Measurements from ENCODE around the gene CRABP2. TPM values are rescaled to one million over a fixed set of nuclear protein-coding genes. Genes with fewer than 3 reads are reported as not detected.
A peak's percentile ranks its signal among the peaks of the same experiment; 100 is the strongest.

Gene CRABP2
- total and polyA plus RNA-seq, 10 of the 15 experiments (the other 5 are each of a cell fraction or from before 2014, with no cell fraction given), result 0.21 to 1.3 (median 0.41) TPM

DNA sequence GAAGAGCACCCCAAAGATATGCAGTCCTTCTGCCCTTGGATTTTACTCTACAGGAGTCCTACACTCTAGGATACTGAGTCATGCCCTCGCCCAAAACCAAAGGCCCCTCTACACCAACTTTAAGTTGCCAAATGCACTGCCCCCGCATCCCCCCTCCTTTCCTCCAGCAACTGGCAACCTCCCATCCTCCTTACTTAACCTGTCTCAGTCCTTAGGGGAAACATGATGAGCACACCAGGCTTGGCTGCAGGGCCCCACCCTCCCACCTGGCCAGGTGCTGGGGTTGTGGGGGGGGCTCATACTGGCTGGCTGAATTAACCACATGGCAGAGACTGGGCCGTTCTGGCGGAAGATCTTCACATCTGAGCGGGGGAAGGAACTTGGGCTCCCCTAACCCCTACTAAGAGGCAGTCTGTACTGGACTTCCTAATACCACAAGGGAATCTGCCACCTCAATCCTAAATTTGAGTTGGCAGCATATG lies 44.8 kb upstream of the CRABP2 start:
- H3K4me2 ChIP-seq (ENCODE audit: control insufficient read depth, insufficient read depth), result peak overlapping the region; percentile 99
- ChIA-PET CTCF (interaction anchor here (3.6 to 4.5 kb wide), 2 partner anchors 17 to 24 kb away, joined by 22 to 56 read pairs; partner anchors contain the start of genes METTL25B and PRCC), RAD21 (ENCODE audit: unreplicated experiment) (interaction anchor here (1.0 to 4.2 kb wide), 5 partner anchors 9 to 110 kb away, joined by 3 to 34 read pairs (median 5); partner anchors contain the start of genes ISG20L2, METTL25B, MRPL24 and NTRK1), POLR2A (interaction anchor here (3.4 to 4.4 kb wide), 3 partner anchors 9 to 22 kb away, joined by 19 to 45 read pairs (median 28); partner anchors contain the start of genes ISG20L2, METTL25B, MRPL24 and PRCC), SMC1A (ENCODE audit: uncharacterized antibody, unreplicated experiment) (interaction anchor here (0.6 to 4.5 kb wide), 3 partner anchors 17 to 23 kb away, joined by 3 to 43 read pairs (median 24); partner anchors contain the start of genes ISG20L2, METTL25B and PRCC)
- FAIRE-seq (no peak), DNase-seq (ENCODE audit: low read depth, low spot score) (no peak), ATAC-seq (peak; percentile 2)
- H3K9me3 ChIP-seq (replicated peaks; ENCODE audit: control insufficient read depth, insufficient read depth, low read length), result no peaks in the 10 kb centered on the region
- peak overlapping the region; percentile 98 for H3K9ac ChIP-seq (ENCODE audit: control insufficient read depth, insufficient read depth, low read length)
- BruUV-seq (replicated peaks), result no TSS peak
- 2% methylated on average over 5 of the region's 5 CpGs for WGBS (ENCODE audit: insufficient coverage, insufficient replicate concordance, low lambda C conversion rate, missing lambda C conversion rate)
- peak overlapping the region; percentile 99 for H3K27ac ChIP-seq (ENCODE audit: control insufficient read depth, insufficient read depth)
- intact Hi-C loops (cut with micrococcal nuclease; ENCODE audit: unreplicated experiment) (no loop called here), in situ Hi-C loops (cut with MboI) (no loop called here)
- peaks cover 22% of the 10 kb centered on the region for H3K4me1 ChIP-seq (ENCODE audit: control insufficient read depth, insufficient read depth, low read length)
- H3K79me2 ChIP-seq (ENCODE audit: control insufficient read depth, insufficient read depth, low read length), result peaks cover 78% of the 10 kb centered on the region
- peaks cover 5 to 9% of the 10 kb centered on the region in 2 experiments; a peak in 3 of 4 replicates for H3K36me3 ChIP-seq (ENCODE audit: control insufficient read depth in 2 of 2, insufficient read depth in 2 of 2, low read length in 1 of 2)
- peak overlapping the region; percentile 99 for H3K4me3 ChIP-seq
- H3K27me3 ChIP-seq (replicated peaks in 1 of 2; ENCODE audit: control insufficient read depth in 2 of 2, insufficient read depth in 2 of 2, low read length in 1 of 2), result no peaks in the 10 kb centered on the region
- H4K20me1 ChIP-seq (ENCODE audit: control insufficient read depth, insufficient read depth), result no peaks in the 10 kb centered on the region
- no peak overlapping the region; the same call in 1 of the 2 replicates for H2AFZ ChIP-seq (ENCODE audit: control insufficient read depth, low read depth, low read length)
- TF ChIP-seq MEF2B (IDR thresholded peaks at IDR 0.05; ENCODE audit: partially characterized antibody, poor library complexity, severe bottlenecking) (no peak), NFYB (IDR thresholded peaks at IDR 0.05; ENCODE audit: insufficient read depth, low read depth, low read length) (no peak), POLR2A (IDR thresholded peaks at IDR 0.05; ENCODE audit: low read depth, low read length) (peak; percentile 47), TBL1XR1 (IDR thresholded peaks at IDR 0.05; ENCODE audit: low read depth, low read length) (no peak), MAX (IDR thresholded peaks at IDR 0.05; ENCODE audit: low read depth, low read length) (peak; percentile 75; the same call in 1 of the 2 replicates), NKRF (conservative IDR thresholded peaks at IDR 0.05) (0 out of 2 replicates have a peak, but pooled peaks have one; percentile 39), SUZ12 (IDR thresholded peaks at IDR 0.05; ENCODE audit: unreplicated experiment) (no peak), ZNF592 (IDR thresholded peaks at IDR 0.05) (no peak), SIN3A (IDR thresholded peaks at IDR 0.05; ENCODE audit: low read depth, low read length) (no peak), MXI1 (IDR thresholded peaks at IDR 0.05; ENCODE audit: low read depth, low read length) (0 out of 2 replicates have a peak, but pooled peaks have one; percentile 27), PAX8 (IDR thresholded peaks at IDR 0.05) (no peak), JUNB (IDR thresholded peaks at IDR 0.05) (no peak), ZNF207 (IDR thresholded peaks at IDR 0.05; ENCODE audit: borderline replicate concordance) (no peak), CHD4 (IDR thresholded peaks at IDR 0.05) (no peak), NFYA (IDR thresholded peaks at IDR 0.05; ENCODE audit: borderline replicate concordance, low read depth, low read length) (no peak), NR2F1 (conservative IDR thresholded peaks at IDR 0.05) (no peak), SMAD5 (IDR thresholded peaks at IDR 0.05; ENCODE audit: low read depth) (0 out of 2 replicates have a peak, but pooled peaks have one; percentile 8), HDAC6 (IDR thresholded peaks at IDR 0.05; ENCODE audit: unreplicated experiment) (no peak), STAT1 (conservative IDR thresholded peaks at IDR 0.05) (no peak)

All from GM12878 (cell line).